Measurements from ENCODE around the gene DNPH1.

DNA sequence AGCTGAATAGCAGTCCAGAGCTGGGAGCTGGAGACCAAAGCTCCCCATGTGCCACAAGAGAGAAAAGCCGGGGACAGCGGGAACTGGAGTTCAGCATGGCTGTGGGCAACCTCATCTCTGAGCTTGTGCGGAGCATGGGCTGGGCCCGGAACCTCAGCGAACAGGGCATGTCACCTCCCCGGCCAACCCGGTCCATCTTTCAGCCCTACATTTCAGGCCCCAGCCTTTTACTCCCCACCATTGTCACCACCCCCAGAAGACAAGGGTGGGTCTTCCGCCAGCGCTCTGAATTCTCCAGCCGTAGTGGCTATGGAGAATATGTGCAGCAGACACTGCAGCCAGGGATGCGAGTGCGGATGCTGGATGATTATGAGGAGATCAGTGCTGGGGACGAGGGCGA lies 43.3 kb downstream of the DNPH1 start:
- no peak for TF ChIP-seq POLR2A (IDR thresholded peaks at IDR 0.05)
- TF ChIP-seq, protein P1, sequence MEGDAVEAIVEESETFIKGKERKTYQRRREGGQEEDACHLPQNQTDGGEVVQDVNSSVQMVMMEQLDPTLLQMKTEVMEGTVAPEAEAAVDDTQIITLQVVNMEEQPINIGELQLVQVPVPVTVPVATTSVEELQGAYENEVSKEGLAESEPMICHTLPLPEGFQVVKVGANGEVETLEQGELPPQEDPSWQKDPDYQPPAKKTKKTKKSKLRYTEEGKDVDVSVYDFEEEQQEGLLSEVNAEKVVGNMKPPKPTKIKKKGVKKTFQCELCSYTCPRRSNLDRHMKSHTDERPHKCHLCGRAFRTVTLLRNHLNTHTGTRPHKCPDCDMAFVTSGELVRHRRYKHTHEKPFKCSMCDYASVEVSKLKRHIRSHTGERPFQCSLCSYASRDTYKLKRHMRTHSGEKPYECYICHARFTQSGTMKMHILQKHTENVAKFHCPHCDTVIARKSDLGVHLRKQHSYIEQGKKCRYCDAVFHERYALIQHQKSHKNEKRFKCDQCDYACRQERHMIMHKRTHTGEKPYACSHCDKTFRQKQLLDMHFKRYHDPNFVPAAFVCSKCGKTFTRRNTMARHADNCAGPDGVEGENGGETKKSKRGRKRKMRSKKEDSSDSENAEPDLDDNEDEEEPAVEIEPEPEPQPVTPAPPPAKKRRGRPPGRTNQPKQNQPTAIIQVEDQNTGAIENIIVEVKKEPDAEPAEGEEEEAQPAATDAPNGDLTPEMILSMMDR (IDR thresholded peaks at IDR 0.05), result no peak

Data from esophagus squamous epithelium (tissue), 4 donors.